Neural progenitor cell (in vitro differentiated cells): ENCODE measurements around the gene IFIH1.

Source experiments
- EZH2 ChIP-seq: fragments of 200-600 bp; sonication (generic); IDR thresholded peaks from 2 replicates; pipeline ENCODE4 v1.6.1; 2017; ENCODE audit warnings: antibody characterized with exemption, mild to moderate bottlenecking, moderate library complexity
- EZH2phosphoT487 ChIP-seq: fragments of 200-600 bp; sonication (generic); IDR thresholded peaks from 2 replicates; pipeline ENCODE4 v1.6.1; 2017; ENCODE audit warnings: antibody characterized with exemption
- TF ChIP-seq, protein P1 (sequence below): fragments of 200-600 bp; sonication (generic); IDR thresholded peaks from 2 replicates; pipeline ENCODE4 v1.5.1; 2017; ENCODE audit warnings: antibody characterized with exemption, mild to moderate bottlenecking

DNA sequence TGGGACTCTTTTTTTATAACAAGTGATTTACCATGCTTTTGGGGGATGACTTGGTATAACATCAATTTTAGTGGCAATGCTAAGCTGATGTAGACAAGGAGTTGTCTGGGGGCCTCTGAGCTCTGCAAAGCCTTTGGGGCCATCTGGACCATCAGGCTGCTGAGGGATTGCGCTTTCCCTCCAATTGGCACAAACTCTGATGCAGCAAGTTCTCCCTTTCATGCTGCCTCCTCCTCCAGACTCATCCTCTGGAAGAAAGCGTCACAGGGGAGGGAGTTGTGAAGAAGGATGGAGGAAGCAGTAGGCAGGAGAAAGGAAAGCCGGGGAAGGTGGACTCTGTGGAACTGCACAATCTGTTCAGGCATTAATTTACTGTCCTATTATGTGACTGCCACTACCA, 65.0 kb downstream of the IFIH1 start:
- TF ChIP-seq, protein P1, sequence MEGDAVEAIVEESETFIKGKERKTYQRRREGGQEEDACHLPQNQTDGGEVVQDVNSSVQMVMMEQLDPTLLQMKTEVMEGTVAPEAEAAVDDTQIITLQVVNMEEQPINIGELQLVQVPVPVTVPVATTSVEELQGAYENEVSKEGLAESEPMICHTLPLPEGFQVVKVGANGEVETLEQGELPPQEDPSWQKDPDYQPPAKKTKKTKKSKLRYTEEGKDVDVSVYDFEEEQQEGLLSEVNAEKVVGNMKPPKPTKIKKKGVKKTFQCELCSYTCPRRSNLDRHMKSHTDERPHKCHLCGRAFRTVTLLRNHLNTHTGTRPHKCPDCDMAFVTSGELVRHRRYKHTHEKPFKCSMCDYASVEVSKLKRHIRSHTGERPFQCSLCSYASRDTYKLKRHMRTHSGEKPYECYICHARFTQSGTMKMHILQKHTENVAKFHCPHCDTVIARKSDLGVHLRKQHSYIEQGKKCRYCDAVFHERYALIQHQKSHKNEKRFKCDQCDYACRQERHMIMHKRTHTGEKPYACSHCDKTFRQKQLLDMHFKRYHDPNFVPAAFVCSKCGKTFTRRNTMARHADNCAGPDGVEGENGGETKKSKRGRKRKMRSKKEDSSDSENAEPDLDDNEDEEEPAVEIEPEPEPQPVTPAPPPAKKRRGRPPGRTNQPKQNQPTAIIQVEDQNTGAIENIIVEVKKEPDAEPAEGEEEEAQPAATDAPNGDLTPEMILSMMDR, result no peak
- no peak for TF ChIP-seq EZH2
- no peak for TF ChIP-seq EZH2phosphoT487
